AG04450 (cell line): ENCODE data around the gene SKIL. TPM values are rescaled to one million over a fixed set of nuclear protein-coding genes. Genes with fewer than 3 reads are reported as not detected.
"Not testable (repeated sequence)": the region's sequence is repeated elsewhere in the genome, so short reads cannot be mapped to it uniquely, and the experiment has no call there.

ENCODE experiments used
- CTCF ChIA-PET: fragments of 300-600, 350-600 bp; formaldehyde crosslinking; extraction: SDS; loops from one replicate; lab custom pipeline; 2022; ENCODE audit warnings: antibody characterized with exemption, inconsistent platforms; lab: Charles Lee
- POLR2A ChIA-PET: fragments of 350-600 bp; formaldehyde crosslinking; extraction: SDS; loops from one replicate; lab custom pipeline; 2021; ENCODE audit warnings: antibody characterized with exemption, inconsistent platforms; lab: Yijun Ruan, JAX
- DNase-seq: peaks from one replicate; pipeline ENCODE4 v3.0.0-alpha.2; 2011; ENCODE audit warnings: low read depth, low spot score
- H3K27ac ChIP-seq: one replicate; pipeline ENCODE4 v1.5.1; 2012; ENCODE audit warnings: low read depth, low read length, control low read depth
- H3K27me3 ChIP-seq: one replicate; pipeline ENCODE4 v1.6.0; 2012; ENCODE audit warnings: low read length; ENCODE audit not compliant: control insufficient read depth, insufficient read depth
- H3K4me3 ChIP-seq: 2 replicates; pipeline ENCODE4 v1.5.1; 2011; ENCODE audit warnings: mild to moderate bottlenecking, low read depth, low read length, control low read depth
- H3K9me3 ChIP-seq: 2 replicates; pipeline ENCODE4 v1.5.1; 2012; ENCODE audit warnings: low read length; ENCODE audit not compliant: control insufficient read depth, insufficient read depth
- CTCF ChIP-seq: IDR thresholded peaks from 2 replicates; pipeline ENCODE4 v1.5.1; 2011; ENCODE audit warnings: low read depth, low read length, control low read depth, inconsistent platforms
- polyA plus RNA-seq: library from polyadenylated mRNA; depleted of rRNA; stranded (reverse); fragments of >200 nt; gene quantifications from 2 replicates; pipeline ENCODE4 v1.2.3, GENCODE V29; 2011

SKIL gene
- polyA plus RNA-seq, 1 experiment, result 18.3 TPM

GRCh38 chr3:170327040-170327808, 30.3 kb upstream of the SKIL start:
- POLR2A ChIA-PET, result no interaction called here
- TF ChIP-seq CTCF, result no peak
- DNase-seq, result no peak

GRCh38 chr3:170327868-170328548, 29.5 kb upstream of the SKIL start:
- H3K27me3 ChIP-seq, POLR2A ChIA-PET, H3K9me3 ChIP-seq, H3K27ac ChIP-seq, H3K4me3 ChIP-seq, DNase-seq: not testable (repeated sequence)
- CTCF ChIA-PET, result interaction anchor here (1.2 kb wide), 1 partner anchor 521 kb away, joined by 3 read pairs; no protein-coding TSS in a partner anchor

More at GRCh38 chr3:170327040-170327808, 30.3 kb upstream of the SKIL start:
- Histone ChIP-seq H3K9me3 (peaks cover 8% of the 10 kb centered on the region), H3K27me3 (no peaks in the 10 kb centered on the region), H3K4me3 (no peak overlapping the region), H3K27ac (no peak overlapping the region)
- CTCF ChIA-PET, result no interaction called here

- ChIA-PET POLR2A (no interaction called here), CTCF (no interaction called here)
- Histone ChIP-seq H3K4me3 (no peak overlapping the region), H3K9me3 (peaks cover 8% of the 10 kb centered on the region), H3K27ac (no peak overlapping the region), H3K27me3 (no peaks in the 10 kb centered on the region)
- DNase-seq, result no peak
- TF ChIP-seq CTCF, result no peak
These were observed 27.1 kb upstream of the SKIL start for GRCh38 chr3:170330366-170330765.

- POLR2A ChIA-PET, result no interaction called here
- H3K27me3 ChIP-seq, result no peaks in the 10 kb centered on the region
- H3K9me3 ChIP-seq, result peaks cover 8% of the 10 kb centered on the region
- no peak for TF ChIP-seq CTCF
- CTCF ChIA-PET, result no interaction called here
- DNase-seq, result no peak
- no peak overlapping the region for H3K4me3 ChIP-seq
- no peak overlapping the region for H3K27ac ChIP-seq
These were observed 26.4 kb upstream of the SKIL start for GRCh38 chr3:170331143-170331542.

- Histone ChIP-seq H3K27me3 (no peaks in the 10 kb centered on the region), H3K4me3 (no peak overlapping the region), H3K9me3 (no peaks in the 10 kb centered on the region), H3K27ac (no peak overlapping the region)
- ChIA-PET CTCF (no interaction called here), POLR2A (no interaction called here)
- DNase-seq, result no peak
- TF ChIP-seq CTCF, result no peak
These were observed 20.1 kb upstream of the SKIL start for GRCh38 chr3:170337420-170337819.
